GM12874 (cell line): ENCODE results near the gene FAM3B.

ENCODE experiments used
- CTCF ChIP-seq: IDR thresholded peaks from 2 replicates; pipeline ENCODE4 v1.5.1; 2011; ENCODE audit warnings: low read depth, mild to moderate bottlenecking, control low read depth, low read length, moderate library complexity; ENCODE audit not compliant: insufficient read depth

Gene FAM3B

GRCh38 chr21:41333752-41334151, 17.2 kb downstream of the FAM3B start:
- TF ChIP-seq CTCF: no peak

GRCh38 chr21:41337515-41337914, 20.9 kb downstream of the FAM3B start:
- no peak for TF ChIP-seq CTCF

GRCh38 chr21:41338455-41338854, 21.9 kb downstream of the FAM3B start:
- no peak for TF ChIP-seq CTCF

- no peak for TF ChIP-seq CTCF
Measured at GRCh38 chr21:41342035-41342434, 25.4 kb downstream of the FAM3B start.

GRCh38 chr21:41344146-41344545, 27.5 kb downstream of the FAM3B start:
- no peak for TF ChIP-seq CTCF

- TF ChIP-seq CTCF: no peak
Measured at GRCh38 chr21:41345356-41345755, 28.8 kb downstream of the FAM3B start.

- no peak for TF ChIP-seq CTCF
Measured at GRCh38 chr21:41345934-41346685, 29.5 kb downstream of the FAM3B start.
